ENCODE data around the gene RGS2.

GRCh38 chr1:192762265-192762664 lies 46.6 kb upstream of the RGS2 start:
- no peak for TF ChIP-seq POLR2A (IDR thresholded peaks at IDR 0.05)
- TF ChIP-seq CTCF (IDR thresholded peaks at IDR 0.05 in 4 of 5, conservative IDR thresholded peaks at IDR 0.05 in 1 of 5) = no peak
